Trophoblast cell (in vitro differentiated cells and primary cell): ENCODE data around the gene SLC27A5.

ENCODE experiments used
- DNase-seq, 2 donors: peaks; one replicate each; pipeline ENCODE4 v3.0.0-alpha.2; 2016
- H2AFZ ChIP-seq: 2 replicates; pipeline ENCODE4 v1.6.1; 2013; ENCODE audit warnings: low read length, moderate library complexity, mild to moderate bottlenecking; ENCODE audit not compliant: insufficient read depth, poor library complexity
- H2AK5ac ChIP-seq: 2 replicates; pipeline ENCODE4 v1.6.1; 2013; ENCODE audit warnings: mild to moderate bottlenecking, low read length
- H2BK120ac ChIP-seq: 2 replicates; pipeline ENCODE4 v1.6.1; 2013; ENCODE audit warnings: low read length, mild to moderate bottlenecking, moderate library complexity; ENCODE audit not compliant: insufficient read depth, poor library complexity
- H2BK12ac ChIP-seq: 2 replicates; pipeline ENCODE4 v1.6.1; 2013; ENCODE audit warnings: mild to moderate bottlenecking, low read length, moderate library complexity
- H2BK5ac ChIP-seq: 2 replicates; pipeline ENCODE4 v1.6.1; 2013; ENCODE audit warnings: low read length, low read depth, moderate library complexity, mild to moderate bottlenecking; ENCODE audit not compliant: poor library complexity
- H3K14ac ChIP-seq: 2 replicates; pipeline ENCODE4 v1.6.1; 2013; ENCODE audit warnings: mild to moderate bottlenecking, low read length
- H3K18ac ChIP-seq: 2 replicates; pipeline ENCODE4 v1.6.1; 2013; ENCODE audit warnings: mild to moderate bottlenecking, low read length
- H3K23ac ChIP-seq: 2 replicates; pipeline ENCODE4 v1.6.1; 2013; ENCODE audit warnings: low read length
- H3K27ac ChIP-seq: 2 replicates; pipeline ENCODE4 v1.5.1; 2013; ENCODE audit warnings: low read depth, mild to moderate bottlenecking, inconsistent platforms, low read length, moderate library complexity
- H3K27me3 ChIP-seq: 2 replicates; pipeline ENCODE4 v1.6.1; 2013; ENCODE audit warnings: inconsistent platforms, mild to moderate bottlenecking, low read length, moderate library complexity; ENCODE audit not compliant: insufficient read depth
- H3K36me3 ChIP-seq, 2 experiments: 1 replicate in 1 of 2; 2 replicates in 1 of 2; pipeline ENCODE4 v1.6.1; 2013; ENCODE audit warnings: low read length in 2 of 2, mild to moderate bottlenecking in 2 of 2, moderate library complexity in 1 of 2; ENCODE audit not compliant: insufficient read depth in 2 of 2, control insufficient read depth in 1 of 2
- H3K4ac ChIP-seq: 2 replicates; pipeline ENCODE4 v1.6.1; 2013; ENCODE audit warnings: low read depth, mild to moderate bottlenecking, low read length, moderate library complexity
- H3K4me1 ChIP-seq, 2 experiments: 1 replicate in 1 of 2; 2 replicates in 1 of 2; pipeline ENCODE4 v1.6.1; 2013; ENCODE audit warnings: low read length in 2 of 2, mild to moderate bottlenecking in 2 of 2, moderate library complexity in 1 of 2; ENCODE audit not compliant: insufficient read depth in 2 of 2, control insufficient read depth in 1 of 2
- H3K4me2 ChIP-seq: 2 replicates; pipeline ENCODE4 v1.6.1; 2013; ENCODE audit warnings: inconsistent platforms, mild to moderate bottlenecking, low read length, moderate library complexity
- H3K4me3 ChIP-seq: 2 replicates; pipeline ENCODE4 v1.5.1; 2013; ENCODE audit warnings: mild to moderate bottlenecking, low read depth, low read length, inconsistent platforms
- H3K79me1 ChIP-seq: one replicate; pipeline ENCODE4 v1.6.1; 2013; ENCODE audit warnings: low read length
- H3K79me2 ChIP-seq: 2 replicates; pipeline ENCODE4 v1.6.1; 2013; ENCODE audit warnings: low read length, mild to moderate bottlenecking; ENCODE audit not compliant: control insufficient read depth, insufficient read depth, poor library complexity
- H3K9ac ChIP-seq: 2 replicates; pipeline ENCODE4 v1.6.1; 2013; ENCODE audit warnings: mild to moderate bottlenecking, low read length
- H3K9me3 ChIP-seq: 2 replicates; pipeline ENCODE4 v1.6.1; 2013; ENCODE audit warnings: low read depth, mild to moderate bottlenecking, control low read depth, inconsistent platforms, low read length; ENCODE audit not compliant: insufficient read depth
- H4K12ac ChIP-seq: 2 replicates; pipeline ENCODE4 v1.6.1; 2013; ENCODE audit warnings: low read depth, mild to moderate bottlenecking, low read length, moderate library complexity
- H4K8ac ChIP-seq: 2 replicates; pipeline ENCODE4 v1.6.1; 2013; ENCODE audit warnings: low read depth, mild to moderate bottlenecking, low read length, moderate library complexity
- H4K91ac ChIP-seq: one replicate; pipeline ENCODE4 v1.6.1; 2013; ENCODE audit warnings: low read depth, mild to moderate bottlenecking, low read length, moderate library complexity
- WGBS: extraction: QIAGEN DNeasy Blood & Tissue Kit; methylation state at CpG from one replicate; pipeline ENCODE4 v1.1.7; 2013; ENCODE audit warnings: missing lambda C conversion rate; ENCODE audit not compliant: insufficient read length, insufficient coverage; ENCODE audit errors: extremely low coverage; 5-methylcytosine and 5-hydroxymethylcytosine counted together

Gene SLC27A5

GRCh38 chr19:58477130-58477529, 34.7 kb downstream of the SLC27A5 start:
- peaks cover 3% of the 10 kb centered on the region for H3K79me2 ChIP-seq
- H2BK120ac ChIP-seq, result no peak overlapping the region
- no peak overlapping the region for H3K4me3 ChIP-seq
- no peak overlapping the region for H2AK5ac ChIP-seq
- H3K27me3 ChIP-seq, result no peaks in the 10 kb centered on the region
- peak overlapping the region; percentile 34 for H4K12ac ChIP-seq
- peaks cover 24 to 28% of the 10 kb centered on the region in 2 experiments for H3K36me3 ChIP-seq
- H3K18ac ChIP-seq, result no peak overlapping the region
- no peak overlapping the region for H3K23ac ChIP-seq
- H4K91ac ChIP-seq, result no peak overlapping the region
- DNase-seq, result no peak
- H3K27ac ChIP-seq, result no peak overlapping the region
- WGBS, result no CpG with 5 or more reads among the region's 15 CpGs
- H2BK12ac ChIP-seq, result no peak overlapping the region
- H2AFZ ChIP-seq, result peak overlapping the region; percentile 6
- no peak overlapping the region for H3K14ac ChIP-seq
- no peak overlapping the region for H3K4ac ChIP-seq
- H3K79me1 ChIP-seq, result peaks cover 11% of the 10 kb centered on the region
- H2BK5ac ChIP-seq, result no peak overlapping the region
- H3K9ac ChIP-seq, result no peak overlapping the region
- peak overlapping the region; percentile 36 for H4K8ac ChIP-seq
- H3K9me3 ChIP-seq, result no peaks in the 10 kb centered on the region
- peaks cover 7 to 13% of the 10 kb centered on the region in 2 experiments for H3K4me1 ChIP-seq
- peak overlapping the region; percentile 98 for H3K4me2 ChIP-seq

- Histone ChIP-seq H3K18ac (peak overlapping the region; percentile 50), H3K14ac (peak overlapping the region; percentile 65), H4K91ac (peak overlapping the region; percentile 52), H2BK12ac (no peak overlapping the region), H3K27ac (peak overlapping the region; percentile 87), H3K79me1 (peaks cover 11% of the 10 kb centered on the region), H4K8ac (peak overlapping the region; percentile 78), H3K36me3 (peaks cover 30 to 34% of the 10 kb centered on the region in 2 experiments), H3K9me3 (no peaks in the 10 kb centered on the region), H3K4me3 (peak overlapping the region; percentile 73), H3K23ac (no peak overlapping the region), H4K12ac (peak overlapping the region; percentile 56), H3K27me3 (no peaks in the 10 kb centered on the region), H2AK5ac (peak overlapping the region; percentile 6), H3K9ac (peak overlapping the region; percentile 81), H3K4ac (peak overlapping the region; percentile 53), H2BK5ac (peak overlapping the region; percentile 16), H3K4me2 (peak overlapping the region; percentile 98), H2BK120ac (no peak overlapping the region), H3K79me2 (peaks cover 3% of the 10 kb centered on the region), H2AFZ (peak overlapping the region; percentile 84), H3K4me1 (peaks cover 7 to 13% of the 10 kb centered on the region in 2 experiments)
- no CpG with 5 or more reads among the region's 27 CpGs for WGBS
- peak in 1 of 2 donors; percentile 35 for DNase-seq
Observed at GRCh38 chr19:58476498-58477015, 35.2 kb downstream of the SLC27A5 start.

GRCh38 chr19:58475714-58476497, 35.9 kb downstream of the SLC27A5 start, which contains the start of gene ZNF446:
ZNF446 (plus strand) TSS chr19:58476352; CDS start chr19:58477219, 867 bp downstream.
- DNase-seq, result peak; percentile 96 to 98
- Histone ChIP-seq H2AFZ (peak within 1 kb of the TSS; percentile 84), H3K18ac (peak within 1 kb of the TSS; percentile 50), H3K79me2 (peaks cover 3% of the 10 kb centered on the region), H3K4ac (peak within 1 kb of the TSS; percentile 53), H2BK5ac (peak within 1 kb of the TSS; percentile 62), H3K27me3 (no peaks in the 10 kb centered on the region), H4K91ac (peak within 1 kb of the TSS; percentile 52), H3K79me1 (peaks cover 11% of the 10 kb centered on the region), H3K9ac (peak within 1 kb of the TSS; percentile 81), H3K27ac (peak within 1 kb of the TSS; percentile 87), H3K4me1 (peaks cover 7 to 13% of the 10 kb centered on the region in 2 experiments), H3K14ac (peak within 1 kb of the TSS; percentile 65), H2AK5ac (peak within 1 kb of the TSS; percentile 49), H3K36me3 (peaks cover 27 to 33% of the 10 kb centered on the region in 2 experiments), H3K9me3 (no peaks in the 10 kb centered on the region), H3K23ac (no peak within 1 kb of the TSS), H4K8ac (peak within 1 kb of the TSS; percentile 78), H4K12ac (peak within 1 kb of the TSS; percentile 72), H2BK12ac (no peak within 1 kb of the TSS), H3K4me3 (peak within 1 kb of the TSS; percentile 73), H3K4me2 (peak within 1 kb of the TSS; percentile 98), H2BK120ac (peak within 1 kb of the TSS; percentile 28)
- no CpG with 5 or more reads among the region's 64 CpGs for WGBS

- peak overlapping the region; percentile 46 for H4K12ac ChIP-seq
- peak overlapping the region; percentile 98 for H3K4me2 ChIP-seq
- peak overlapping the region; percentile 34 for H3K14ac ChIP-seq
- no peak for DNase-seq
- H3K79me2 ChIP-seq, result peaks cover 3% of the 10 kb centered on the region
- peak overlapping the region; percentile 36 for H4K91ac ChIP-seq
- H3K27me3 ChIP-seq, result no peaks in the 10 kb centered on the region
- H2BK5ac ChIP-seq, result no peak overlapping the region
- H4K8ac ChIP-seq, result peak overlapping the region; percentile 69
- peak overlapping the region; percentile 87 for H3K27ac ChIP-seq
- H3K9ac ChIP-seq, result peak overlapping the region; percentile 18
- H3K23ac ChIP-seq, result no peak overlapping the region
- peak overlapping the region; percentile 66 for H2AFZ ChIP-seq
- no CpG with 5 or more reads among the region's 27 CpGs for WGBS
- H2BK120ac ChIP-seq, result peak overlapping the region; percentile 10
- no peak overlapping the region for H2BK12ac ChIP-seq
- peak overlapping the region; percentile 49 for H2AK5ac ChIP-seq
- peak overlapping the region; percentile 73 for H3K4me3 ChIP-seq
- no peak overlapping the region for H3K18ac ChIP-seq
- peaks cover 26 to 31% of the 10 kb centered on the region in 2 experiments for H3K36me3 ChIP-seq
- H3K79me1 ChIP-seq, result peaks cover 11% of the 10 kb centered on the region
- H3K4ac ChIP-seq, result peak overlapping the region; percentile 24
- peaks cover 7 to 13% of the 10 kb centered on the region in 2 experiments for H3K4me1 ChIP-seq
- H3K9me3 ChIP-seq, result no peaks in the 10 kb centered on the region
Observed at GRCh38 chr19:58474997-58475713, 36.6 kb downstream of the SLC27A5 start.
